Right lobe of liver (tissue), 6 donors: ENCODE data around the gene AMMECR1L. TPM values are rescaled to one million over a fixed set of nuclear protein-coding genes. Genes with fewer than 3 reads are reported as not detected.
"Not testable (repeated sequence)": the region's sequence is repeated elsewhere in the genome, so short reads cannot be mapped to it uniquely, and the experiment has no call there.

Experiments
- ATAC-seq, 4 donors: fragments of 200-7000 bp; cut with Tn5 transposase; one replicate each; pipeline ENCODE4 v1.9.1; 2020; ENCODE audit warnings: mild to moderate bottlenecking in 4 of 4, moderate library complexity in 4 of 4
- DNase-seq, 3 donors: peaks; one replicate each; pipeline ENCODE4 v3.0.0-alpha.2; 2020
- H3K27ac ChIP-seq, 3 donors: fragments of 200-600 bp; one replicate each; pipeline ENCODE4 v1.8.0; 2022
- H3K27me3 ChIP-seq, 2 donors: fragments of 200-600 bp; one replicate each; pipeline ENCODE4 v1.8.0; 2022
- H3K36me3 ChIP-seq, 4 donors: fragments of 200-600 bp; sonication (generic) in 1 of 4; one replicate each; pipeline versions ENCODE4 v1.5.1 to v1.8.0; 2017 to 2022; ENCODE audit warnings: control low read depth in 1 of 4
- H3K4me1 ChIP-seq, 4 donors: fragments of 200-600 bp; sonication (generic) in 1 of 4; one replicate each; pipeline versions ENCODE4 v1.5.1 to v1.8.0; 2017 to 2022; ENCODE audit warnings: control low read depth in 1 of 4
- H3K4me3 ChIP-seq, 3 donors: fragments of 200-600 bp; one replicate each; pipeline ENCODE4 v1.8.0; 2022
- H3K9me3 ChIP-seq, 4 donors: fragments of 200-600 bp; sonication (generic) in 1 of 4; one replicate each; pipeline versions ENCODE4 v1.5.1 to v1.8.0; 2017 to 2022; ENCODE audit warnings: control low read depth in 1 of 4
- POLR2A ChIP-seq: fragments of 450-650 bp; IDR thresholded peaks from one replicate; pipeline ENCODE4 v1.6.1; 2017; ENCODE audit warnings: antibody characterized with exemption, mild to moderate bottlenecking
- WGBS: methylation state at CpG from one replicate; pipeline ENCODE4 v1.1.6; 2018; ENCODE audit warnings: low coverage, low lambda C conversion rate; ENCODE audit not compliant: insufficient coverage; ENCODE audit errors: missing lambda C conversion rate; 5-methylcytosine and 5-hydroxymethylcytosine counted together
- intact Hi-C, 2 donors: fragments of 100-400 bp; cut with DNase I; formaldehyde crosslinking; loops; one replicate each; pipeline versions ENCODE4 v1.11.2 to v1.14.1; 2022
- long read RNA-seq: library from polyadenylated mRNA; unstranded; transcript quantifications from one replicate; pipeline ENCODE4 v2.0.0, GENCODE V29; 2019
- total RNA-seq, 6 experiments: library from RNA; depleted of rRNA in 2 of 6; stranded (reverse); fragments of >200 nt in 2 of 6; fragmentation: NEBNext Ultra II Directional in 3 of 6; extraction: Animal tissue kit (Norgen Biotek cat#: 25700) in 3 of 6; gene quantifications; one replicate each; pipeline versions ENCODE4 v1.1.0 to v1.2.4, GENCODE V29; 2016 to 2023
- TF ChIP-seq, protein P1 (sequence below), 4 donors: fragments of 200-600 bp in 3 of 4; fragments of 450-650 bp in 1 of 4; IDR thresholded peaks; one replicate each; pipeline versions ENCODE4 v1.5.1 to v1.8.0; 2016 to 2022; ENCODE audit warnings: antibody characterized with exemption in 4 of 4, mild to moderate bottlenecking in 2 of 4
- donor health status: DM: no; HTN: yes; CAD: no.
- donor health status: DM: no; HTN: no; CAD: no.
- donor health status: DM: no; HTN: no; CAD: no.
- donor health status: DM: no; HTN: yes; CAD: no.
- donor health status: DM: no; HTN: yes; CAD: no.

The AMMECR1L gene
- total RNA-seq: 1 to 10 TPM; 5.3 to 7.6 (median 6.7) TPM
- long read RNA-seq, partial matches to known transcripts: 0 of 1 reads
- long read RNA-seq, other reads (novel, unspliced or antisense): 1 of 1 reads

DNA sequence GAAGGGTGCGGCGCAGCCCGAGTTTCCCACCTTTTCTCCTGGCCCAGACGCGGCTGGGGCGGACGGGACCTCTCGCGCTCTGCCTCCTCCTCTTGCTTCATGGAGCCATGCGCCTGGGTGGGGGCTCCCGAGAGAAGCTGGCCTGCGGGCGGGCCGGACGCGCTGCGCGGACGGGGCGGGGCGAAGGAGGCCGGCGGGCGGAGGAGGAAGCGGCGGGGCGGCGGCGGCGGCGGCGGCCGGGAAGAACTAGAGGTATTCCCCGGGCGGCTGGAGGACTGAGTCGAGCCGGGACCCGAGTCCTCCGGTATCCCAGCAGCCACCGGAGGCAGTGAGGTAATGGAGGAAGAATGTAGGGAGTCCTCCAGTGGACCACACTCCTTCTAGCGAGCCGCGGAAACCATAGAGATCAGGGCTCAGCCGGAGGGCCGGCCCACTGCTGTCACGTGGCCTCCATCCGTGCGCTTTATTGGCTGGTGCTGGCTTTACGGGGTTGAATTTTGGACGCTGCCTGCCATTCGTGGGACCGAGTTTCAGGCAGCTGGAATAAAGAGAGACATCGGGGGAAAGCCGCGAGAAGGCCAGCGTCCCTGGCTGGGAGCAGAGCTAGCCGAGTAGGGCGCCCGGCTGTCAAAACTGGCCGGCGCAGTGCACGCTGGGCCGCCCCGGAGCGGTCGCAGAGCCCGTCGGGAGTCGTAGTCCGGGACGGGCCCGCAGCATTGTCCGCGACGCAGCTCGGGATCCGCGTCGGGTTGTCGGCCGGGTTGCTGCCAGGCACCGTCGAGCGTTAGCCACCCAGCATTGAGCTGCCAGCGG is at the start of gene AMMECR1L:
TSS of gene AMMECR1L (minus strand) at position 177 of the 813 bp plus-strand sequence. CDS start 11,722 bp downstream, outside the sequence.
- intact Hi-C loops, H3K9me3 ChIP-seq, H3K27me3 ChIP-seq: not testable (repeated sequence)
- Histone ChIP-seq H3K36me3 (peaks cover 0 to 15% (median 2%) of the 10 kb centered on the region in 4 donors), H3K4me1 (peaks cover 0 to 24% (median 0%) of the 10 kb centered on the region in 4 donors), H3K27ac (peak within 1 kb of the TSS; percentile 80 to 87 (median 83)), H3K4me3 (peak within 1 kb of the TSS; percentile 54 to 74 (median 66))
- peak; percentile 92 to 97 (median 93) for ATAC-seq
- peak; percentile 81 to 85 (median 81) for DNase-seq
- TF ChIP-seq POLR2A: peak; percentile 69
- WGBS: 0% methylated on average over 5 of the region's 85 CpGs

DNA sequence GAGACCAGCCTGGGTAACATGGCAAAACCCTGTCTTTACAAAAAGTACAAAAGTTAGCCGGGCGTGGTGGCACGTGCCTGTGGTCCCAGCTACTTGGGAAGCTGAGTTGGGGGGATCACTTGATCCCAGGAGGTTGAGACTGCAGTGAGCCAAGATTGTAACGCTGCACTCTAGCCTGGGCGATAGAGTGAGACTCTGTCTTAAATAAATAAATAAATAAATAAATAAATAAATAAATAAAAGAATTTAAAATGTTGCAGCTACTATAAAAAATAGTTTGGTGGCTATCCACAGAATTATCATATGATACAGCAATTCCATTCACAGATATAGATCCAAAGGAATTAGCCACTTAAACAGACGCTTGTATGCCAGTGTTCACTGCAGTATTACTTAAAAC is 49.6 kb upstream of the AMMECR1L start:
- no peak overlapping the region for H3K4me3 ChIP-seq
- DNase-seq: no peak
- TF ChIP-seq POLR2A: no peak
- TF ChIP-seq, protein P1, sequence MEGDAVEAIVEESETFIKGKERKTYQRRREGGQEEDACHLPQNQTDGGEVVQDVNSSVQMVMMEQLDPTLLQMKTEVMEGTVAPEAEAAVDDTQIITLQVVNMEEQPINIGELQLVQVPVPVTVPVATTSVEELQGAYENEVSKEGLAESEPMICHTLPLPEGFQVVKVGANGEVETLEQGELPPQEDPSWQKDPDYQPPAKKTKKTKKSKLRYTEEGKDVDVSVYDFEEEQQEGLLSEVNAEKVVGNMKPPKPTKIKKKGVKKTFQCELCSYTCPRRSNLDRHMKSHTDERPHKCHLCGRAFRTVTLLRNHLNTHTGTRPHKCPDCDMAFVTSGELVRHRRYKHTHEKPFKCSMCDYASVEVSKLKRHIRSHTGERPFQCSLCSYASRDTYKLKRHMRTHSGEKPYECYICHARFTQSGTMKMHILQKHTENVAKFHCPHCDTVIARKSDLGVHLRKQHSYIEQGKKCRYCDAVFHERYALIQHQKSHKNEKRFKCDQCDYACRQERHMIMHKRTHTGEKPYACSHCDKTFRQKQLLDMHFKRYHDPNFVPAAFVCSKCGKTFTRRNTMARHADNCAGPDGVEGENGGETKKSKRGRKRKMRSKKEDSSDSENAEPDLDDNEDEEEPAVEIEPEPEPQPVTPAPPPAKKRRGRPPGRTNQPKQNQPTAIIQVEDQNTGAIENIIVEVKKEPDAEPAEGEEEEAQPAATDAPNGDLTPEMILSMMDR (IDR thresholded peaks at IDR 0.05): no peak
- no peaks in the 10 kb centered on the region for H3K27me3 ChIP-seq
- intact Hi-C loops: no loop called here
- WGBS: 91% methylated on average over 6 of the region's 6 CpGs
- ATAC-seq: no peak
- no peaks in the 10 kb centered on the region for H3K9me3 ChIP-seq
- H3K27ac ChIP-seq: no peak overlapping the region
- no peaks in the 10 kb centered on the region for H3K4me1 ChIP-seq
- H3K36me3 ChIP-seq: no peaks in the 10 kb centered on the region

DNA sequence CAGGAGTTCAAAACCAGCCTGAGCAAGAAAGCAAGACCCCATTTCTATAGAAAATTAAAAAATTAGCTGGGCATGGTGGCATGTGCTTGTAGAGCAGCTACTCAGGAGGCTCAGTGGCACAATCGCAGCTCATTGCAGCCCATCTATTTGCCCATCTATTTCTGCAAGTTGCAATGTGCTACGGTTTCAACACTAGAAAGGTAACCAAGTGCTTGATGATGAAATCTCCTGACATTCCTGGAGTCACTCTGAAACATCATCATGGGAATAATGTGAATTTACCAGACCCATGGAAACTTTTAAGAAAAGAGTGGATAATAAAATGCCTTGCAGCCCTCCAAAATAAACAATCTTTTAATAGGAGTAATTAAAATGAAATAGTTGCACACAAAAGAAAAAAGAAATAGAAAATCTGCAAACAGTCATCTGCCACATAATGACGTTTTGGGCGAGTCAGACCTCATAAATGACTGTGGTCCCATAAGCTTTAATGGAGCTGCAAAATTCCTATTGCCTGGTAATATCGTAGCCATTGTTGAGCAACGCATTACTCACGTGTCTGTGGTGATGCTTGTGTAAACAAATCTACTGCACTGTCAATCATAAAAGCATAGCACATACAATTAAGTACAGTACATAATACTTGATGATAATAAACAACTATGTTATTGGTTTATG is 46.6 kb upstream of the AMMECR1L start:
- Histone ChIP-seq H3K4me1 (no peaks in the 10 kb centered on the region), H3K27ac (no peak overlapping the region), H3K27me3 (no peaks in the 10 kb centered on the region), H3K36me3 (no peaks in the 10 kb centered on the region), H3K4me3 (no peak overlapping the region), H3K9me3 (no peaks in the 10 kb centered on the region)
- DNase-seq (no peak), ATAC-seq (no peak)
- intact Hi-C loops: no loop called here
- WGBS: 61% methylated on average over 7 of the region's 7 CpGs
- TF ChIP-seq, protein P1 (IDR thresholded peaks at IDR 0.05): no peak
- no peak for TF ChIP-seq POLR2A

DNA sequence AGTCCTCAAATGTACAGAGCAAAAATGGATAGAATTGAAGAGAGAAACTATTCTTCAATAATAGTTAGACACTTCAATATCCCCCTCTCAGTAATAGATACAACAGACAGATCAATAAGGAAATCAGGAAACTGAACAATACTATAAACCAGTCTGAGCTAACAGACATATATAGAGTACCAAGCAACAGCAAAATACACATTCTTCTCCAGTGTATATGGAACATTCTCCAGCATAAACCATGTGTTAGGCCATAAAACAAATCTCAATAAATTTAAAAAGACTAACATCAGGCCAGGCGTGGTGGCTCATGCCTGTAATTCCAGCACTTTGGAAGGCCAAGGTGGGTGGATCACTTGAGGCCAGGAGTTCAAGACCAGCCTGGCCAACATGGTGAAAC is 43.7 kb upstream of the AMMECR1L start:
- DNase-seq: no peak
- no peaks in the 10 kb centered on the region for H3K36me3 ChIP-seq
- no CpG with 5 or more reads among the region's 1 CpG for whole genome bisulfite sequencing
- no peak overlapping the region for H3K4me3 ChIP-seq
- no peak overlapping the region for H3K27ac ChIP-seq
- TF ChIP-seq, protein P1 (IDR thresholded peaks at IDR 0.05): no peak
- TF ChIP-seq POLR2A: no peak
- H3K27me3 ChIP-seq: no peaks in the 10 kb centered on the region
- H3K9me3 ChIP-seq: no peaks in the 10 kb centered on the region
- no peak for ATAC-seq
- H3K4me1 ChIP-seq: no peaks in the 10 kb centered on the region
- intact Hi-C loops: no loop called here

- no peak overlapping the region for H3K4me3 ChIP-seq
- no peaks in the 10 kb centered on the region for H3K9me3 ChIP-seq
- intact Hi-C loops: no loop called here
- H3K27ac ChIP-seq: no peak overlapping the region
- no peak for ATAC-seq
- H3K36me3 ChIP-seq: no peaks in the 10 kb centered on the region
- no peaks in the 10 kb centered on the region for H3K27me3 ChIP-seq
- 91% methylated on average over 3 of the region's 3 CpGs for WGBS
- no peak for TF ChIP-seq POLR2A
- TF ChIP-seq, protein P1 (IDR thresholded peaks at IDR 0.05): no peak
- no peaks in the 10 kb centered on the region for H3K4me1 ChIP-seq
- no peak for DNase-seq
Measured at GRCh38 chr2:127927384-127927783, 41.6 kb upstream of the AMMECR1L start.
